ENCODE measurements around the gene FIG4.

The FIG4 gene

GRCh38 chr6:109715616-109716015 lies 24.5 kb downstream of the FIG4 start:
- Histone ChIP-seq H3K23ac (ENCODE audit: low read depth, low read length, poor library complexity) (no peak overlapping the region), H3K36me3 (replicated peaks in 1 of 2; ENCODE audit: control insufficient read depth in 2 of 2, insufficient read depth in 2 of 2, low read length in 2 of 2) (peaks cover 2% of the 10 kb centered on the region in 2 donors), H3K4me2 (ENCODE audit: insufficient read depth, low read length, poor library complexity, severe bottlenecking) (no peak overlapping the region), H3K27ac (replicated peaks; ENCODE audit: low read length) (no peak overlapping the region), H2BK5ac (ENCODE audit: low read length) (no peak overlapping the region), H4K8ac (ENCODE audit: low read depth, low read length) (no peak overlapping the region), H3K9ac (ENCODE audit: low read depth, low read length, poor library complexity) (no peak overlapping the region), H2AK5ac (ENCODE audit: low read depth, low read length) (no peak overlapping the region), H2BK15ac (ENCODE audit: low read length) (no peak overlapping the region), H4K91ac (ENCODE audit: low read depth, low read length, poor library complexity) (no peak overlapping the region), H3K9me3 (replicated peaks in 1 of 2; ENCODE audit: control insufficient read depth in 2 of 2, insufficient read depth in 1 of 2, low read depth in 1 of 2, low read length in 2 of 2) (peaks cover 0 to 3% of the 10 kb centered on the region in 2 donors), H3K4ac (ENCODE audit: low read length) (no peak overlapping the region), H3K4me3 (ENCODE audit: low read length in 2 of 2) (no peak overlapping the region), H3K4me1 (ENCODE audit: control insufficient read depth in 2 of 2, insufficient read depth in 1 of 2, low read depth in 1 of 2, low read length in 2 of 2) (no peaks in the 10 kb centered on the region), H3K27me3 (ENCODE audit: control insufficient read depth in 3 of 3, insufficient read depth in 3 of 3, low read depth in 1 of 3, low read length in 3 of 3) (no peaks in the 10 kb centered on the region), H2BK120ac (ENCODE audit: low read depth, low read length) (no peak overlapping the region), H3K79me1 (ENCODE audit: low read depth, low read length) (no peaks in the 10 kb centered on the region), H2BK12ac (ENCODE audit: low read length) (no peak overlapping the region), H2AFZ (ENCODE audit: low read length) (no peak overlapping the region), H3K14ac (ENCODE audit: low read length) (no peak overlapping the region), H3K18ac (ENCODE audit: low read length) (no peak overlapping the region)
- no peak for DNase-seq (ENCODE audit: low spot score)
- WGBS, 2 donors (ENCODE audit: extremely low coverage in 2 of 2, insufficient read length in 2 of 2, insufficient replicate concordance in 1 of 2), result no CpG with 5 or more reads among the region's 2 CpGs

GRCh38 chr6:109717971-109718370 lies 26.9 kb downstream of the FIG4 start:
- H2BK5ac ChIP-seq (ENCODE audit: low read length), result no peak overlapping the region
- H2BK15ac ChIP-seq (ENCODE audit: low read length), result no peak overlapping the region
- no peaks in the 10 kb centered on the region for H3K27me3 ChIP-seq (ENCODE audit: control insufficient read depth in 3 of 3, insufficient read depth in 3 of 3, low read depth in 1 of 3, low read length in 3 of 3)
- no peak overlapping the region for H4K91ac ChIP-seq (ENCODE audit: low read depth, low read length, poor library complexity)
- H2BK120ac ChIP-seq (ENCODE audit: low read depth, low read length), result no peak overlapping the region
- H4K8ac ChIP-seq (ENCODE audit: low read depth, low read length), result no peak overlapping the region
- H3K79me1 ChIP-seq (ENCODE audit: low read depth, low read length), result peaks cover 2% of the 10 kb centered on the region
- H3K36me3 ChIP-seq (replicated peaks in 1 of 2; ENCODE audit: control insufficient read depth in 2 of 2, insufficient read depth in 2 of 2, low read length in 2 of 2), result peaks cover 2% of the 10 kb centered on the region in 2 donors
- no peak overlapping the region for H3K23ac ChIP-seq (ENCODE audit: low read depth, low read length, poor library complexity)
- H3K14ac ChIP-seq (ENCODE audit: low read length), result no peak overlapping the region
- no peak overlapping the region for H3K4me3 ChIP-seq (ENCODE audit: low read length in 2 of 2)
- no peak overlapping the region for H2AK5ac ChIP-seq (ENCODE audit: low read depth, low read length)
- no CpG with 5 or more reads among the region's 2 CpGs for WGBS, 2 donors (ENCODE audit: extremely low coverage in 2 of 2, insufficient read length in 2 of 2, insufficient replicate concordance in 1 of 2)
- no peak overlapping the region for H3K18ac ChIP-seq (ENCODE audit: low read length)
- no peak overlapping the region for H3K27ac ChIP-seq (replicated peaks; ENCODE audit: low read length)
- H2BK12ac ChIP-seq (ENCODE audit: low read length), result no peak overlapping the region
- H3K4ac ChIP-seq (ENCODE audit: low read length), result no peak overlapping the region
- no peak overlapping the region for H2AFZ ChIP-seq (ENCODE audit: low read length)
- no peaks in the 10 kb centered on the region for H3K4me1 ChIP-seq (ENCODE audit: control insufficient read depth in 2 of 2, insufficient read depth in 1 of 2, low read depth in 1 of 2, low read length in 2 of 2)
- no peak overlapping the region for H3K4me2 ChIP-seq (ENCODE audit: insufficient read depth, low read length, poor library complexity, severe bottlenecking)
- H3K9me3 ChIP-seq (replicated peaks in 1 of 2; ENCODE audit: control insufficient read depth in 2 of 2, insufficient read depth in 1 of 2, low read depth in 1 of 2, low read length in 2 of 2), result peaks cover 0 to 2% of the 10 kb centered on the region in 2 donors
- DNase-seq (ENCODE audit: low spot score), result no peak
- no peak overlapping the region for H3K9ac ChIP-seq (ENCODE audit: low read depth, low read length, poor library complexity)

GRCh38 chr6:109718991-109719390 lies 27.9 kb downstream of the FIG4 start:
- no peak overlapping the region for H3K27ac ChIP-seq (replicated peaks; ENCODE audit: low read length)
- DNase-seq (ENCODE audit: low spot score), result no peak
- no peak overlapping the region for H3K4me2 ChIP-seq (ENCODE audit: insufficient read depth, low read length, poor library complexity, severe bottlenecking)
- H2BK5ac ChIP-seq (ENCODE audit: low read length), result no peak overlapping the region
- H4K91ac ChIP-seq (ENCODE audit: low read depth, low read length, poor library complexity), result no peak overlapping the region
- H2BK15ac ChIP-seq (ENCODE audit: low read length), result no peak overlapping the region
- H3K14ac ChIP-seq (ENCODE audit: low read length), result no peak overlapping the region
- H3K9me3 ChIP-seq (replicated peaks in 1 of 2; ENCODE audit: control insufficient read depth in 2 of 2, insufficient read depth in 1 of 2, low read depth in 1 of 2, low read length in 2 of 2), result no peaks in the 10 kb centered on the region
- no peak overlapping the region for H2BK12ac ChIP-seq (ENCODE audit: low read length)
- no peak overlapping the region for H2AFZ ChIP-seq (ENCODE audit: low read length)
- peaks cover 2% of the 10 kb centered on the region for H3K79me1 ChIP-seq (ENCODE audit: low read depth, low read length)
- H3K23ac ChIP-seq (ENCODE audit: low read depth, low read length, poor library complexity), result no peak overlapping the region
- H3K27me3 ChIP-seq (ENCODE audit: control insufficient read depth in 3 of 3, insufficient read depth in 3 of 3, low read depth in 1 of 3, low read length in 3 of 3), result no peaks in the 10 kb centered on the region
- no peaks in the 10 kb centered on the region for H3K4me1 ChIP-seq (ENCODE audit: control insufficient read depth in 2 of 2, insufficient read depth in 1 of 2, low read depth in 1 of 2, low read length in 2 of 2)
- no peak overlapping the region for H3K4me3 ChIP-seq (ENCODE audit: low read length in 2 of 2)
- no peak overlapping the region for H3K18ac ChIP-seq (ENCODE audit: low read length)
- H3K36me3 ChIP-seq (replicated peaks in 1 of 2; ENCODE audit: control insufficient read depth in 2 of 2, insufficient read depth in 2 of 2, low read length in 2 of 2), result peaks cover 2% of the 10 kb centered on the region in 2 donors
- H4K8ac ChIP-seq (ENCODE audit: low read depth, low read length), result no peak overlapping the region
- no CpG with 5 or more reads among the region's 5 CpGs for WGBS, 2 donors (ENCODE audit: extremely low coverage in 2 of 2, insufficient read length in 2 of 2, insufficient replicate concordance in 1 of 2)
- no peak overlapping the region for H3K9ac ChIP-seq (ENCODE audit: low read depth, low read length, poor library complexity)
- no peak overlapping the region for H2BK120ac ChIP-seq (ENCODE audit: low read depth, low read length)
- no peak overlapping the region for H2AK5ac ChIP-seq (ENCODE audit: low read depth, low read length)
- no peak overlapping the region for H3K4ac ChIP-seq (ENCODE audit: low read length)

GRCh38 chr6:109720311-109720710 lies 29.2 kb downstream of the FIG4 start:
- H3K4me2 ChIP-seq (ENCODE audit: insufficient read depth, low read length, poor library complexity, severe bottlenecking), result no peak overlapping the region
- H3K9me3 ChIP-seq (replicated peaks in 1 of 2; ENCODE audit: control insufficient read depth in 2 of 2, insufficient read depth in 1 of 2, low read depth in 1 of 2, low read length in 2 of 2), result no peaks in the 10 kb centered on the region
- H3K23ac ChIP-seq (ENCODE audit: low read depth, low read length, poor library complexity), result no peak overlapping the region
- no peak overlapping the region for H3K4me3 ChIP-seq (ENCODE audit: low read length in 2 of 2)
- no peak overlapping the region for H2AFZ ChIP-seq (ENCODE audit: low read length)
- H2AK5ac ChIP-seq (ENCODE audit: low read depth, low read length), result no peak overlapping the region
- no peak overlapping the region for H2BK12ac ChIP-seq (ENCODE audit: low read length)
- H3K4ac ChIP-seq (ENCODE audit: low read length), result no peak overlapping the region
- H4K8ac ChIP-seq (ENCODE audit: low read depth, low read length), result no peak overlapping the region
- H3K9ac ChIP-seq (ENCODE audit: low read depth, low read length, poor library complexity), result no peak overlapping the region
- H3K27ac ChIP-seq (replicated peaks; ENCODE audit: low read length), result no peak overlapping the region
- H3K27me3 ChIP-seq (ENCODE audit: control insufficient read depth in 3 of 3, insufficient read depth in 3 of 3, low read depth in 1 of 3, low read length in 3 of 3), result no peaks in the 10 kb centered on the region
- no peak overlapping the region for H2BK15ac ChIP-seq (ENCODE audit: low read length)
- H4K91ac ChIP-seq (ENCODE audit: low read depth, low read length, poor library complexity), result no peak overlapping the region
- H3K36me3 ChIP-seq (replicated peaks in 1 of 2; ENCODE audit: control insufficient read depth in 2 of 2, insufficient read depth in 2 of 2, low read length in 2 of 2), result peaks cover 2% of the 10 kb centered on the region in 2 donors
- H3K79me1 ChIP-seq (ENCODE audit: low read depth, low read length), result peaks cover 2% of the 10 kb centered on the region
- no peak overlapping the region for H2BK120ac ChIP-seq (ENCODE audit: low read depth, low read length)
- no peak overlapping the region for H3K14ac ChIP-seq (ENCODE audit: low read length)
- H3K4me1 ChIP-seq (ENCODE audit: control insufficient read depth in 2 of 2, insufficient read depth in 1 of 2, low read depth in 1 of 2, low read length in 2 of 2), result no peaks in the 10 kb centered on the region
- no CpG with 5 or more reads among the region's 3 CpGs for WGBS, 2 donors (ENCODE audit: extremely low coverage in 2 of 2, insufficient read length in 2 of 2, insufficient replicate concordance in 1 of 2)
- no peak for DNase-seq (ENCODE audit: low spot score)
- no peak overlapping the region for H2BK5ac ChIP-seq (ENCODE audit: low read length)
- no peak overlapping the region for H3K18ac ChIP-seq (ENCODE audit: low read length)
